GM19238 (cell line): ENCODE data around the gene LDLRAD4.
"Not testable (repeated sequence)": the region's sequence is repeated elsewhere in the genome, so short reads cannot be mapped to it uniquely, and the experiment has no call there.

Experiments
- DNase-seq: peaks from one replicate; pipeline ENCODE4 v3.0.0; 2011; ENCODE audit warnings: low spot score; ENCODE audit not compliant: insufficient read length

LDLRAD4 gene

DNA sequence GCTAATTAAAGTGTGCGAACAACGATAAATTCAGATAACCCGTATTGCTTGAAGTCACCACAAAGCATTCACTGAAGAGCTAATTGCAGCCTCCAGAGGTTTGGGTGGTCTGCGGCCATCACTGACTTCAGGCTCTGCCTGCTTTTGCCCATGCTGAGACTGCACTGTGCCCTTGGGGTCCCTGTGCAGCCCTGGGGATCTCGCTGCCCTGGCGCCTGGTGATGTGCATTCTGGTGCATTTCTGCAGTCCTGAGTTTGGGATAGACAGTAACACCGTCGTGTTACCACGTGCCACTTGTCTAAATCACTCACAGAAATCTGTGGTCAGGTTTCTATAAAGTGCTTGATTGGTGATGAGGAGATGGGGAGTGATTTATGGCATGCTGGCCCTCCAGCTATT is 27.6 kb downstream of the LDLRAD4 start:
- no peak for DNase-seq

- no peak for DNase-seq
Observed at GRCh38 chr18:13246591-13246990, 28.0 kb downstream of the LDLRAD4 start.

GRCh38 chr18:13247506-13247905 is 28.9 kb downstream of the LDLRAD4 start:
- no peak for DNase-seq

DNA sequence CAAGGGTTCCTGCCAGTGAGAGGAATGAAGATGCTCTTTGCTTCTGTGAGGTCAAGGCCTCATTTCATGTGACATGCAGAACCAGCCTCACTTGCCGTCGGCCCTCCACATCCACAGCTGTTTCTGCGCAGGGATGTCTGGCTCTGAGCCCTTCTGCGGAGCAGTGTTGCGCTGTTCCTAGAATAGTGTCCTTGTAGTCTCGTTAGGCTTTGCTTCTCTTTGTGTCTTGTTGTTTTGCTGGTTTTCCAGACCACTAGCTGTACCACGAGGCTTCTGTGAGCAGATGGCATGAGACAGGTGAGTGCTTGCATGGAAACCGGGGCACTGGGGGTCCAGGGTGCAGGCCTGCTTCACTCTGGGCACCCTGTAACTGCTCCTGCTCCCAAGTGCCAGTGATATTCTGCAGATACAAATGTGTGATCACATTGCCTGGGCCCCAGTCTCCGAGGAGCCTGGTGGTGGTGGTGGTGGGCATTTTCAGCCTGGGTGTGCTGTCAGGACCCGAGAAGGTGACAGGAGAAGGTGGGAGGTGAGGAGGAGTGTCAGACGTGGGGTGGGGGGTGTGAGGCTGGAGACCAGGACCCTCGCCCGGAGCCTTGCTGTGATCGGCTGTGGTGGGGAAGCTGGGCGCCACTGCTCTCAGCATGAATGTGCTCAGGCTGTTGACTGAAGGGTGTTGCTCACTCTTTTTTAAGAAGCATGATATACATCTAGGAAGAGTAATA is 34.3 kb downstream of the LDLRAD4 start:
- no peak for DNase-seq

DNA sequence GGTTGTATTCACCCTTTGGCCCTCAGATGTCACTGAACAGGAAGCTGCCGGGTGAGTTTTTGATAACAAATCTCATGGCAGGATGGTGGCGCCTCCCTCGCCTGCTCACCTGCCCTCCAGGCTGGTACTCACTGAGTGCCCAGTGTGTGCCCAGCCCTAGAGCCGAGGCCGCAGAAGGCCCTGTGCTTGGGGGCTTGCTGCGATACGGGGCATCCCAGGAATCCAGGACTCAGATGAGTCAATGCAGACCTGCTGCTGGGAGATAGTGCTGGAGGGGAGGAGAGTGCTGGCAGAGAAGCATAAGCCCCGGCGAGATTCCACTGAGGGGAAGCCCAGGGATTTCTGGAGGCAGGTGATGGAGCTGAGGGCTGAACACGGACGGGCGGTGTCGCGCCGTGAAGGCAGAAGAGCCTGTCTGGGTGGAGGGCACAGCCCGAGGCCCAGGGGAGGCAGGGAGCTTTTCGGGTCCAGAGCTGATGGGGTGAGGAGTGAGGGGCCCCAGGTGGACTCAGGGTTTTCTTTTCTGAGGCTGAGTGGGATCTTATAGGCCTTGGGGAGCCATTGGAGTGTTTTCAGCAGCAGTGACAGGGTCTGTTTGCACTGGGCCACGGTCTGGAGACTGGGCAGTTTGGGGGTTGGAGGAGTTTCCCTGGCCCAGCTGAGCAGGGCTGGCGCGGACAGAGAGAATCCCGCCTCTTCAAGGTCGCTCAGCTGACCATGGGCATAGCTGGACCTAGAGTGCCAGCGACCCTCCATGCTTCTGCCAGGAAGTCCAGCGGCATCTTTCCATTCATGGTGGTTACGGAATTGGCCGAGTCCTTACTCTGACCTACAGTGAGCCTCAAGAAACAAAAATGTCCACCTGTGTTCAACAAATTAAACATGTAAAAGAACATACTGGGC is 35.5 kb downstream of the LDLRAD4 start:
- no peak for DNase-seq

- DNase-seq, result no peak
Observed at GRCh38 chr18:13254971-13255927, 36.7 kb downstream of the LDLRAD4 start.

GRCh38 chr18:13256444-13257305 is 38.1 kb downstream of the LDLRAD4 start:
- DNase-seq, result no peak

DNA sequence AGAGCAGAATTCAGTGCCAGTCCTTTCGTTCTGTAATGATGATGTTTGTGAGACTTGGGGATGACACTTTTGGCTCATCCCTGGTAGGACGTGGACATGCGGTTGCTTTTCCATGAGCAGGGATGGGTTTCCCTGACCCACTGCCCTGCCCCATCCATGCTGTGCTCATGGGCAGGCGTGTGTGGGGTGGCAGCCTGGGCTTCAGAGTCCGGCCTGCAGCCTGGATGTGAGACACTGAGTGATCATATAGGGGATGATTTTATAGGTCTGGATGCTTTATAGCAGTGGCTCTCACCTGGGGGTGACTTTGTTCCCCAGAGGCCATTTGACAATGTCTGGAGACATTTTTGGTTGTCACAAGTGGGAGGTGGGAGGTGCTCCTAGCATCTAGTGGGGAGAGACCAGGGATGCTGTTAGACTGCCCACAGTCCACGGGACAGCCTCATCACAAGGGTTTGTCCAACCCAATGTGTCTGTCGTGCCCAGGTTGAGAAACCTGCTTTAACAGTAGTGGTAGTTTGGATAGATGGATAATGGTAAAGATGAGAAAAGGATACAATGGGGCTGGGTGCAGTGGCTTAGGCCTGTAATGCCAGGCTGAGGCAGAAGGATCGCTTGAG is 38.9 kb downstream of the LDLRAD4 start:
- no peak for DNase-seq

GRCh38 chr18:13258921-13259320 is 40.4 kb downstream of the LDLRAD4 start:
- DNase-seq, result no peak

- DNase-seq, result no peak
Observed at GRCh38 chr18:13259701-13260100, 41.1 kb downstream of the LDLRAD4 start.

- no peak for DNase-seq
Observed at GRCh38 chr18:13260197-13260934, 41.8 kb downstream of the LDLRAD4 start.

GRCh38 chr18:13260935-13261640 is 42.5 kb downstream of the LDLRAD4 start:
- DNase-seq, result no peak

- DNase-seq, result no peak
Observed at GRCh38 chr18:13261661-13262357, 43.2 kb downstream of the LDLRAD4 start.

GRCh38 chr18:13262358-13262680 is 43.8 kb downstream of the LDLRAD4 start:
- not testable (repeated sequence) for DNase-seq

DNA sequence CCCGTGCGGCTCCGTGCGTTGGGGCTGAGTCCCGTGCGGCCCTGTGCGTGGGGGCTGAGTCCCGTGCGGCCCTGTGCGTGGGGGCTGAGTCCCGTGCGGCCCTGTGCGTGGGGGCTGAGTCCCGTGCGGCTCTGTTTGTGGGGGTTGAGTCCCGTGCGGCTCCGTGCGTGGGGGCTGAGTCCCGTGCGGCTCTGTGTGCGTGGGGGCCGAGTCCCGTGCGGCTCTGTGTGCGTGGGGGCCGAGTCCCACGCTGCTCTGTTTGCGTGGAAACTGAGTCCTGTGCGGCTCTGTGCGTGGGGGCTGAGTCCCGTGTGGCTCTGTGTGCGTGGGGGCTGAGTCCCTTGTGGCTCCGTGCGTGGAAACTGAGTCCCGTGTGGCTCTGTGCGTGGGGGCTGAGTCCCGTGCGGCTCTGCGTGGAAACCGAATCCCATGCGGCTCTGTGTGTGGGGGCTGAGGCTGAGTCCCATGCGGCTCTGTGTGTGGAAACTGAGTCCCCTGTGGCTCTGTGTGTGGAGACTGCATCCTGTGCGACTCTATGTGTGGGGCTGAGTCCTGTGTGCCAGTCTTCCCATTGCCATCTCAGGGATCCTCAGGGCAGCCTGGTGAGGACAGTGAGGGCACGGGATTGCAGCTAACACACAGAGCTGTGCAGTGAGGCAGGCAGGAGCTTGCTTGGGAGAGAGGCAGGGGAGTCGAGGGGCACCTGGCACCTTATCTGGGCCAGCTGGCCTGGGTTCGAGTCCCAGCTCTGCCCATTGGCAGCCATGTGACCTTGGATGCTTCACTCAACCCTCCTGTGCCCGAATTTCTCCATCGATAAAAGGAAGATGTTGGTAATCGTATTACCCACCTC is 44.5 kb downstream of the LDLRAD4 start:
- no peak for DNase-seq

DNA sequence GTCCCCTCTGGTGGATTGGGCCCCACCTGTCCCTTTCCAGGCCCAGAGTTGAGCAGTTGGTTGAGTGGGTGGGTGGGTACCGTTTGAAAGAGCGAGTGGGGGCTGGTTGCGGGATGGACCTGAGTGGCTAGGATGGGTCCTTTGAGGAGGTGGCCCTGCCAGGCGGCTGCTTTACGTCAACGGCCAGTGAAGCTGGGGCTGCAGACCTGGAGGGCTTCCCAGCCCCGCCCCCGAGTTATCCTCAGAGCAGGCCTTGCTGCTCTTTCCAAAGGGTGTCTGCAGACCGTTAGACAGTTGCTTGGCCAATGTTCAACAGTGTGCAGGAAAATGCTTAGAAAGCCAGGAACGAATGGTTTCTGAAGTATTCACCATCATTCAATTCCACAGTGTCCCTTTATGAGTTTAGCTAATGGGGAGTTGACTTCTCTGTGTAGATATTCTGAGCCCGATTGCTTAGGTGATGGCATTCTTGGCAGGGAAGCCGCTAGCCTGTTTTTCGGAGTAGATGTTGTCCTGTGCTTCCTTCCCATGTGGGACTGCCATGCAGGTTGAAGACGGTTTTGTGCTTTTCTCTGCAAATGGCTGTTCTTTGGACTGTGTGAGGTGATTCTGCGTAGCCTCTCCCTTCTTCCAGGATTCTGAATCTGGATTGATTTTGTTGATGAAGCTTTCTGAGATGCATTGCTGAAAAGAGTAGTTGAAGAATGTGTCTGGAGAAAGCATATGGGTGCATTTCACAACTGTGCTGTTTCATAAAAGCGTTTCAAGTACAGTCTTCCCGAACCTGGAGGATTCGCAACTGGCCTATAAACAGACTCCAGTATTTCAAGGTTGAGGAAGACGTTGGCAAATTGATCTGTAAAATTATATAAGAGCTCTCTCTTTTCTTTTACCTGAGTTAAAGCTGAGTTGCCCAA is 45.8 kb downstream of the LDLRAD4 start:
- DNase-seq, result no peak
